ENCODE measurements around the gene UBASH3A. TPM values are rescaled to one million over a fixed set of nuclear protein-coding genes. Genes with fewer than 3 reads are reported as not detected.

Gene UBASH3A, protein sequence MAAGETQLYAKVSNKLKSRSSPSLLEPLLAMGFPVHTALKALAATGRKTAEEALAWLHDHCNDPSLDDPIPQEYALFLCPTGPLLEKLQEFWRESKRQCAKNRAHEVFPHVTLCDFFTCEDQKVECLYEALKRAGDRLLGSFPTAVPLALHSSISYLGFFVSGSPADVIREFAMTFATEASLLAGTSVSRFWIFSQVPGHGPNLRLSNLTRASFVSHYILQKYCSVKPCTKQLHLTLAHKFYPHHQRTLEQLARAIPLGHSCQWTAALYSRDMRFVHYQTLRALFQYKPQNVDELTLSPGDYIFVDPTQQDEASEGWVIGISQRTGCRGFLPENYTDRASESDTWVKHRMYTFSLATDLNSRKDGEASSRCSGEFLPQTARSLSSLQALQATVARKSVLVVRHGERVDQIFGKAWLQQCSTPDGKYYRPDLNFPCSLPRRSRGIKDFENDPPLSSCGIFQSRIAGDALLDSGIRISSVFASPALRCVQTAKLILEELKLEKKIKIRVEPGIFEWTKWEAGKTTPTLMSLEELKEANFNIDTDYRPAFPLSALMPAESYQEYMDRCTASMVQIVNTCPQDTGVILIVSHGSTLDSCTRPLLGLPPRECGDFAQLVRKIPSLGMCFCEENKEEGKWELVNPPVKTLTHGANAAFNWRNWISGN
- total RNA-seq = not detected in 2 replicates

DNA sequence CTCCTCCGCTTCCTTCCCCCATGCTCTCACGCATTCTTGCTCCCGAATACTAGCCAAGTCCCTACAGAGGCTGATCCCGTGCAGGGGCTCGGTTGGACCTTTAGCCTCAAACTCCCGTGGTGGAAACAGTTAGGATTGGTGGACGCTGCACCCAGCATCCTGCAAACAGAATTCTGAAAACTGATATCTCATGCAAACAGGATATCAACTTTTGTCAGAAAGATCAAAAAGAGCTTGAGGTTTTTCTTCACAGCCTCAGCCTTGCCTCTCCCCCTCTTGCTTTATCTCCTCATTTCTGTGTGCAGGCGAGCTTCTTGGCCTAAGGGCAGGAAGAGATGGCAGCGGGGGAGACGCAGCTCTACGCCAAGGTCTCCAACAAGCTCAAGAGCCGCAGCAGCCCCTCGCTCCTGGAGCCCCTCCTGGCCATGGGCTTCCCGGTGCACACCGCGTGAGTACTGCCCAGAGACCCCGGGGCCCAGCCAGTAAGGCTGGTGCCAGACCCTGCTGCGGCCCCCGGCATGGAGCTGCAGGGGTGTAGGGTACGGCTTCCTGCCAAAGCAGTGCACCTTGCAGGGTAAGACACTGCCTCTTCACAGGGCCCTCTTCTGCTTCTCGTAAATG lies at the start of gene UBASH3A:
UBASH3A (plus strand) TSS at position 292 of the 621 bp plus-strand sequence; CDS start at position 336, 44 bp downstream.
- FAIRE-seq (no peak), DNase-seq (ENCODE audit: low read depth) (no peak)
- TF ChIP-seq, protein P1, sequence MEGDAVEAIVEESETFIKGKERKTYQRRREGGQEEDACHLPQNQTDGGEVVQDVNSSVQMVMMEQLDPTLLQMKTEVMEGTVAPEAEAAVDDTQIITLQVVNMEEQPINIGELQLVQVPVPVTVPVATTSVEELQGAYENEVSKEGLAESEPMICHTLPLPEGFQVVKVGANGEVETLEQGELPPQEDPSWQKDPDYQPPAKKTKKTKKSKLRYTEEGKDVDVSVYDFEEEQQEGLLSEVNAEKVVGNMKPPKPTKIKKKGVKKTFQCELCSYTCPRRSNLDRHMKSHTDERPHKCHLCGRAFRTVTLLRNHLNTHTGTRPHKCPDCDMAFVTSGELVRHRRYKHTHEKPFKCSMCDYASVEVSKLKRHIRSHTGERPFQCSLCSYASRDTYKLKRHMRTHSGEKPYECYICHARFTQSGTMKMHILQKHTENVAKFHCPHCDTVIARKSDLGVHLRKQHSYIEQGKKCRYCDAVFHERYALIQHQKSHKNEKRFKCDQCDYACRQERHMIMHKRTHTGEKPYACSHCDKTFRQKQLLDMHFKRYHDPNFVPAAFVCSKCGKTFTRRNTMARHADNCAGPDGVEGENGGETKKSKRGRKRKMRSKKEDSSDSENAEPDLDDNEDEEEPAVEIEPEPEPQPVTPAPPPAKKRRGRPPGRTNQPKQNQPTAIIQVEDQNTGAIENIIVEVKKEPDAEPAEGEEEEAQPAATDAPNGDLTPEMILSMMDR (IDR thresholded peaks at IDR 0.05; ENCODE audit: insufficient read depth, low read length, severe bottlenecking) = no peak
- no peaks in the 10 kb centered on the region for H3K36me3 ChIP-seq (ENCODE audit: control insufficient read depth, insufficient read depth, low read length)
- no peaks in the 10 kb centered on the region for H3K27me3 ChIP-seq (ENCODE audit: control insufficient read depth, insufficient read depth, low read length)
- H3K4me3 ChIP-seq (ENCODE audit: low read depth, low read length) = no peak within 1 kb of the TSS

DNA sequence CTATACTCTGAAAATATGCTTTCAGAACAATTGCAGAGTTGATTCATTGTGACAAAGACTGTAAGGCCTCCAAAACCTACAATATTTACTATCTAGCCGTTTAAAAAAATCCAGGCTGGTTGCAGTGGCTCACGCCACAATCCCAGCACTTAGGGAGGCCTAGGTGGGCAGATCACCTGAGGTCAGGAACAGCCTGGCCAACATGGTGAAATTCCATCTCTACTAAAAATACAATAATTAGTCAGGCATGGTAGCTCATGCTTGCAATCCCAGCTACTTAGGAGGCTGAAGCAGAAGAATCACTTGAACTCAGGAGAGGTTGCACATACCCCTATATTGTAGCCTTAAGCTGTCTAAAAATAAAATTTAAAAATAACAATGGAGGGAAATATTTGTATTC lies 47.7 kb upstream of the UBASH3A start:
- peaks cover 1% of the 10 kb centered on the region for H3K27me3 ChIP-seq (ENCODE audit: control insufficient read depth, insufficient read depth, low read length)
- no peak overlapping the region for H3K4me3 ChIP-seq (ENCODE audit: low read depth, low read length)
- no peaks in the 10 kb centered on the region for H3K36me3 ChIP-seq (ENCODE audit: control insufficient read depth, insufficient read depth, low read length)
- TF ChIP-seq, protein P1 (IDR thresholded peaks at IDR 0.05; ENCODE audit: insufficient read depth, low read length, severe bottlenecking) = no peak
- DNase-seq (ENCODE audit: low read depth) (no peak), FAIRE-seq (no peak)

DNA sequence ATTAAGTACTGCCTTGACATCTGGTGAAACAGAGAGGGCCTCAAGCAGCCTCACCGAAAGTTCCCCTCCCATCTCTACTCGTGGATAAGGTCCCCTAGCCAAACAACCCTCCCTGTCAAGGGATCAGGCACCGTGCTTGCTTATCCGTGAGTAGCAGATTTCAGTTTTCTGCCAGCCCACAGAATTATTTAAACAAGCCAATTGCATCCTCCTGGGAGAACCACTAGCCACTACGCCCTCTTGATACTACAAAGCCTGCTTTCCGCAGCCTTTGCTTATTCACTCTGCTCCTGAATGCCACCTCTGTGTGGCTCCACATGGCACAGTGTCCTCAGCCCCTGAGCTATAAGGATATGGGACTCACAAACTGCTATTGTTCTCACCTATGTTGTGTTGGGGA lies 47.1 kb upstream of the UBASH3A start:
- FAIRE-seq (no peak), DNase-seq (ENCODE audit: low read depth) (no peak)
- no peak overlapping the region for H3K4me3 ChIP-seq (ENCODE audit: low read depth, low read length)
- TF ChIP-seq, protein P1 (IDR thresholded peaks at IDR 0.05; ENCODE audit: insufficient read depth, low read length, severe bottlenecking) = no peak
- H3K27me3 ChIP-seq (ENCODE audit: control insufficient read depth, insufficient read depth, low read length) = peaks cover 1% of the 10 kb centered on the region
- H3K36me3 ChIP-seq (ENCODE audit: control insufficient read depth, insufficient read depth, low read length) = no peaks in the 10 kb centered on the region

DNA sequence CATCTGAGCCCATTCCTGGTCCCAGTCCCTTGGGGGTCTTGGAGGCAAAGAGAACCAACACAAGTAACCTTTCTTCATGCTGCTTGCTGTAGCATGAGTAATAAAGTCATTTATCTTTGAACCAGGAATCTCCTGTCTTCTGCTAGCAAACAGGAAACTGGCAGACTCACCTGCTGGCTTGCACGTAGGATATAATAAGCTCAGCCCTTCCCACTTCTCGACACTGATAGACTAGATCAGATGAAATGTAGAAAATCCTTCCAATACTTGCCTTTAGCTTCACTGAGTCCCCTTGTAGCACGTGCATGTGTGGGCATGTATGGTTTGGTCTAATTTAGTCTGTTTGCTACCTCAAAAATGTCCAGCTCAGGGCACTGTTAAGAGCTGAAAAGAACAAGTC lies 46.4 kb upstream of the UBASH3A start:
- Histone ChIP-seq H3K27me3 (ENCODE audit: control insufficient read depth, insufficient read depth, low read length) (peaks cover 1% of the 10 kb centered on the region), H3K4me3 (ENCODE audit: low read depth, low read length) (no peak overlapping the region), H3K36me3 (ENCODE audit: control insufficient read depth, insufficient read depth, low read length) (no peaks in the 10 kb centered on the region)
- DNase-seq (ENCODE audit: low read depth) (peak; percentile 55), FAIRE-seq (no peak)
- TF ChIP-seq, protein P1 (IDR thresholded peaks at IDR 0.05; ENCODE audit: insufficient read depth, low read length, severe bottlenecking) = no peak

DNA sequence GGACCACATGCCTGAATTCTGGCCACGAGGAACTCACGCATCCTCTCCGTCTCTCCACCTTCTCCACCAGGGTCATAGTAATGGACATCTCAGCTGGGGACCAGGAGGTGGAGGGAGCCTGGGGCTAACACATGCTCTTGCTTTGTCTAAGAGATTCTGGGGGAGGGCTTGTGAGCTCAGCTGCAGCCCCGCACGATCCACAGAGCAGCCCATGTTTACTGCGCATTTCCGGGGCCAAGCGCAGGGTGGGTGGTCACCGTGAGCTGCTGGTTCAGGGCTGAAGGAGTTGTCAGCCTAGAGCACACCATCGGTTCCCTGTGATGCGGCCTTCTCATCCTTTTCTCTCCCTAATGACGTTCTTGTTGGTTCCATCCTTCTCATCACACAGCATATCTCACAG lies 45.4 kb upstream of the UBASH3A start:
- Histone ChIP-seq H3K27me3 (ENCODE audit: control insufficient read depth, insufficient read depth, low read length) (peaks cover 1% of the 10 kb centered on the region), H3K36me3 (ENCODE audit: control insufficient read depth, insufficient read depth, low read length) (no peaks in the 10 kb centered on the region), H3K4me3 (ENCODE audit: low read depth, low read length) (no peak overlapping the region)
- DNase-seq (ENCODE audit: low read depth) (no peak), FAIRE-seq (no peak)
- TF ChIP-seq, protein P1 (IDR thresholded peaks at IDR 0.05; ENCODE audit: insufficient read depth, low read length, severe bottlenecking) = no peak

Measured in bronchial epithelial cell (primary cell).